ENCODE data around the gene NOL7. TPM values are rescaled to one million over a fixed set of nuclear protein-coding genes. Genes with fewer than 3 reads are reported as not detected.

NOL7 gene
- total RNA-seq, 4 donors from 2014 or later = 63.5 to 87.1 (median 77.7) TPM

GRCh38 chr6:13593720-13594119, 21.4 kb upstream of the NOL7 start:
- TF ChIP-seq CTCF (IDR thresholded peaks at IDR 0.05) = no peak
- DNase-seq (ENCODE audit: low spot score) (no peak), ATAC-seq (ENCODE audit: low FRiP score) (no peak)

GRCh38 chr6:13597073-13597472, 18.1 kb upstream of the NOL7 start:
- no peak for ATAC-seq (ENCODE audit: low FRiP score)
- TF ChIP-seq CTCF (IDR thresholded peaks at IDR 0.05) = no peak
- no peak for DNase-seq (ENCODE audit: low spot score)

- TF ChIP-seq CTCF (IDR thresholded peaks at IDR 0.05) = no peak
- ATAC-seq (ENCODE audit: low FRiP score) = no peak
- no peak for DNase-seq (ENCODE audit: low spot score)
Observed at GRCh38 chr6:13600036-13600435, 15.1 kb upstream of the NOL7 start.

GRCh38 chr6:13604135-13604534, 11.0 kb upstream of the NOL7 start:
- no peak for TF ChIP-seq CTCF (IDR thresholded peaks at IDR 0.05)
- no peak for ATAC-seq (ENCODE audit: low FRiP score)
- DNase-seq (ENCODE audit: low spot score) = no peak

GRCh38 chr6:13604546-13605416, 10.4 kb upstream of the NOL7 start:
- ATAC-seq (ENCODE audit: low FRiP score) (no peak), DNase-seq (ENCODE audit: low spot score) (no peak)
- no peak for TF ChIP-seq CTCF (IDR thresholded peaks at IDR 0.05)

- no peak for TF ChIP-seq CTCF (IDR thresholded peaks at IDR 0.05)
- ATAC-seq (ENCODE audit: low FRiP score) (no peak), DNase-seq (ENCODE audit: low spot score) (no peak)
Observed at GRCh38 chr6:13605634-13606033, 9.5 kb upstream of the NOL7 start.

GRCh38 chr6:13611715-13612114, 3.4 kb upstream of the NOL7 start:
- ATAC-seq (ENCODE audit: low FRiP score) (no peak), DNase-seq (ENCODE audit: low spot score) (no peak)
- no peak for TF ChIP-seq CTCF (IDR thresholded peaks at IDR 0.05)
